K562 (cell line): ENCODE measurements around the gene TTC28. TPM values are rescaled to one million over a fixed set of nuclear protein-coding genes. Genes with fewer than 3 reads are reported as not detected.

Experiments
- ATAC-seq: fragments of 200-7000 bp; cut with Tn5 transposase; 3 replicates; pipeline ENCODE4 v1.9.1; 2020; ENCODE audit warnings: moderate library complexity
- BruUV-seq: library from RNA; stranded (reverse); fragments of 400-500 nt; replicated peaks from 2 replicates; lab custom pipeline; 2021; lab: Mats Ljungman, UMichigan
- CTCF ChIA-PET: fragments of 300-600 bp; formaldehyde crosslinking; extraction: SDS; loops from one replicate; lab custom pipeline; 2021; ENCODE audit warnings: low intra/inter-chr PET ratio; lab: Yijun Ruan, JAX
- POLR2A ChIA-PET: fragments of 300-600, 350-650 bp; sonication (Branson Sonifier 250); formaldehyde crosslinking; extraction: SDS; loops from one replicate; lab custom pipeline; 2021; ENCODE audit warnings: antibody characterized with exemption, inconsistent platforms; lab: Yijun Ruan, JAX
- DNase-seq, 4 experiments: peaks; one replicate each; pipeline versions ENCODE4 v3.0.0 to v3.0.0-alpha.2; 2011 to 2018; ENCODE audit warnings: low spot score in 3 of 4, mixed read lengths in 3 of 4; ENCODE audit errors: extremely low read depth in 1 of 4
- FAIRE-seq: peaks from 2 replicates; lab custom pipeline; 2011; peaks lifted over from hg19 to GRCh38; lab: Jason Lieb, UNC
- H2AFZ ChIP-seq: 2 replicates; pipeline ENCODE4 v1.6.0; 2011; ENCODE audit warnings: low read depth, low read length, control low read depth, inconsistent platforms
- H3K27ac ChIP-seq: fragments of 200-600 bp; 3 replicates; pipeline ENCODE4 v1.8.0; 2011; ENCODE audit warnings: low read depth, mild to moderate bottlenecking, control low read depth, inconsistent platforms, low read length, moderate library complexity, mixed read lengths; ENCODE audit errors: extremely low read depth
- H3K27me3 ChIP-seq, 2 experiments: fragments of 300-600 bp in 1 of 2; 2 replicates in 1 of 2; 3 replicates in 1 of 2; pipeline versions ENCODE4 v1.6.0 to v1.8.0; 2011; ENCODE audit warnings: inconsistent platforms in 2 of 2, low read length in 2 of 2, mild to moderate bottlenecking in 1 of 2, mixed read lengths in 1 of 2, moderate library complexity in 1 of 2; ENCODE audit not compliant: control insufficient read depth in 2 of 2, insufficient read depth in 2 of 2
- H3K36me3 ChIP-seq: fragments of 300-600 bp; 3 replicates; pipeline ENCODE4 v1.8.0; 2011; ENCODE audit warnings: mild to moderate bottlenecking, low read length, inconsistent platforms; ENCODE audit not compliant: control insufficient read depth, insufficient read depth
- H3K4me1 ChIP-seq, 2 experiments: fragments of 200-600 bp in 1 of 2; replicated peaks in 1 of 2; 2 replicates in 1 of 2; 3 replicates in 1 of 2; pipeline versions ENCODE4 v1.5.1 to v1.8.0; 2011; ENCODE audit warnings: inconsistent platforms in 2 of 2, low read length in 2 of 2, mild to moderate bottlenecking in 1 of 2, mixed read lengths in 1 of 2, moderate library complexity in 1 of 2; ENCODE audit not compliant: control insufficient read depth in 2 of 2, insufficient read depth in 2 of 2
- H3K4me2 ChIP-seq: 2 replicates; pipeline ENCODE4 v1.6.1; 2011; ENCODE audit warnings: low read length, control low read depth, inconsistent platforms, mixed read lengths; ENCODE audit not compliant: insufficient read depth
- H3K4me3 ChIP-seq: fragments of 200-600 bp; sonication (generic), shearing (Covaris generic); 2 replicates; pipeline ENCODE4 v1.5.1; 2016; ENCODE audit warnings: control low read depth, inconsistent platforms
- H3K79me2 ChIP-seq: fragments of 200-600 bp; 3 replicates; pipeline ENCODE4 v1.8.0; 2011; ENCODE audit warnings: low read length, inconsistent platforms; ENCODE audit not compliant: control insufficient read depth, insufficient read depth
- H3K9ac ChIP-seq, 2 experiments: 2 replicates each; pipeline versions ENCODE4 v1.6.0 to v1.6.1; 2011; ENCODE audit warnings: low read depth in 2 of 2, low read length in 2 of 2, control low read depth in 1 of 2, inconsistent platforms in 1 of 2, mild to moderate bottlenecking in 1 of 2, mixed read lengths in 1 of 2; ENCODE audit not compliant: insufficient read depth in 1 of 2
- H3K9me1 ChIP-seq: one replicate; pipeline ENCODE4 v1.6.0; 2011; ENCODE audit warnings: inconsistent platforms, mild to moderate bottlenecking, low read length, moderate library complexity; ENCODE audit not compliant: control insufficient read depth, insufficient read depth
- H3K9me3 ChIP-seq: replicated peaks from 2 replicates; pipeline ENCODE4 v1.5.1; 2011; ENCODE audit warnings: low read depth, low read length, inconsistent platforms; ENCODE audit not compliant: control insufficient read depth, insufficient read depth
- H4K20me1 ChIP-seq: replicated peaks from 2 replicates; pipeline ENCODE4 v1.6.1; 2011; ENCODE audit warnings: low read length, inconsistent platforms, mixed read lengths; ENCODE audit not compliant: control insufficient read depth, insufficient read depth
- WGBS: fragments of 100-300 bp; shearing (Covaris generic); methylation state at CpG from one replicate; pipeline ENCODE4 v1.1.6; 2016; ENCODE audit warnings: low coverage, mixed read lengths; ENCODE audit not compliant: insufficient coverage; ENCODE audit errors: missing lambda C conversion rate; 5-methylcytosine and 5-hydroxymethylcytosine counted together
- in situ Hi-C: fragments of 300-500 bp; cut with MboI; formaldehyde crosslinking; loops from 4 replicates; pipeline ENCODE4 v1.15.0; 2018; ENCODE audit warnings: inconsistent platforms, mixed read lengths
- intact Hi-C: fragments of 100-400 bp; cut with micrococcal nuclease; formaldehyde crosslinking; loops from 2 replicates; pipeline ENCODE4 v1.14.2; 2022
- polyA plus RNA-seq, 8 experiments: library from polyadenylated mRNA; depleted of rRNA in 4 of 8; stranded (reverse) in 5 of 8; unstranded in 3 of 8; fragments of >200 nt; fragmentation: Nextera tagmentation in 2 of 8; fragmentation: Illumina TruSeq in 1 of 8; extraction: Ambion mirVana in 2 of 8; extraction: Trizol in 1 of 8; gene quantifications; 2 replicates each; pipeline versions ENCODE4 v1.2.1 to v1.2.3, GENCODE V29; 2011 to 2014; ENCODE audit warnings: inconsistent platforms in 1 of 8, missing spikeins in 1 of 8
- total RNA-seq, 7 experiments: library from RNA; depleted of rRNA in 6 of 7; stranded (reverse); fragments of >200 nt in 6 of 7; fragmentation: Illumina TruSeq in 2 of 7; extraction: Trizol in 2 of 7; gene quantifications; 2 replicates each; pipeline versions ENCODE4 v1.2.1 to v1.2.3, GENCODE V29; 2011 to 2021; ENCODE audit warnings: low replicate concordance in 1 of 7
- TF ChIP-seq, protein P1 (sequence below): fragments of 250-450 bp; sonication (Bioruptor Pico); IDR thresholded peaks from 2 replicates; pipeline ENCODE4 v1.5.0; 2021; ENCODE audit warnings: mild to moderate bottlenecking, moderate library complexity
- TF ChIP-seq, protein P2 (sequence below): fragments of 450-650 bp; IDR thresholded peaks from 2 replicates; pipeline ENCODE4 v1.6.1; 2018; ENCODE audit not compliant: partially characterized antibody

Gene TTC28
- total and polyA plus RNA-seq, 9 of the 15 experiments (the other 6 are each of a cell fraction or from before 2014, with no cell fraction given), result 0.22 to 10.7 (median 3.1) TPM

DNA sequence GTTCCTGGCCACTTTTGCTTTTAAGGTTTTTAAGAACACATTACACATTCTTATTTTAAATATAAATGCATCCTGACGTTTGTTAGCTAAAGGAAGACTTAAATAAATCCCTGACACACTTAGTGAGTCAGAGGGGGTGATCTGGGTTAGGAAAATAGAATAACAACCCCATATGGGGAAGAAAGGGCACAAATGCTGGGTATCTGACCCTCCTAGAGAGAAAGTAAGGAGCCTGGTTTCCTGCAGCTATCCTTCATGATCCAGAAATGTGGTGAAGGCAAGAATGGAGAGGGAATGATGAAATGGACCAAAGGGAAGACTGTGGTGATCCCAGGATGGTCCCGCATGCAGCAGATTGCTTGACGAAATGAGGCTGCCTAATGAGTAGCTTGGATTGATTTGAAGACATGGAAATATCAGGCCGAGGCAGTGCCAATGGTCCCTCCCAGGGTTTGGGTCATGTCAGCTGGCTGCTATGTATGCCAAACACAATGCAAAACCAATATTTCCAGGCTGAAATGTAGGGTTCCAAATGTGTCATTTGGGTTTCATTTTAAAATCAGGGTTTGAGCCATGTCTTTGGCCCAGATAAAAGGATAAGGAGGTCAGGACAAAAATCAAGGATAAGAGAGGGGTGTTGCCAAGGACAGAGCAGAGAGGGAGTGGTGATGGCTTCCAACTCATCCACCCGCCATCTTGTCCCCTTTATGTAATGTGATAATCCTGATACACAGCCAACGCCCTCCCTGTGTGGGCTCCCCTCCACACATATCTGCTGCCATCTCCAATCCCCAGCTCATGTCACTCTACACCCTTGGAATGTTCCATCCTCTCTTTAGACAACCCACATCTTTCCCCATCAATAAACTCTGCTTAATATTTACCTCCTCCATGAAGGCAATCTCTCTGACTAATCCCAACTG lies 625.5 kb downstream of the TTC28 start:
- no peaks in the 10 kb centered on the region for H3K9me3 ChIP-seq
- no peak overlapping the region for H3K9ac ChIP-seq
- no peaks in the 10 kb centered on the region for H3K9me1 ChIP-seq
- H3K27me3 ChIP-seq, result no peaks in the 10 kb centered on the region
- in situ Hi-C loops, result loop anchor here (5.0 to 10.0 kb wide), 2 partner anchors 548 to 771 kb away; no protein-coding TSS in a partner anchor
- ChIA-PET CTCF (interaction anchor here (0.7 kb wide), 1 partner anchor 539 kb away, joined by 4 read pairs; no protein-coding TSS in a partner anchor), POLR2A (interaction anchor here (0.6 kb wide), 1 partner anchor 26 kb away, joined by 4 read pairs; no protein-coding TSS in a partner anchor)
- DNase-seq (no peak), FAIRE-seq (no peak), ATAC-seq (no peak)
- H3K79me2 ChIP-seq, result no peaks in the 10 kb centered on the region
- no peaks in the 10 kb centered on the region for H4K20me1 ChIP-seq
- intact Hi-C loops, result no loop called here
- H3K27ac ChIP-seq, result no peak overlapping the region
- no peak overlapping the region for H3K4me2 ChIP-seq
- no peaks in the 10 kb centered on the region for H3K36me3 ChIP-seq
- no peaks in the 10 kb centered on the region; a peak in 2 of 5 replicates for H3K4me1 ChIP-seq
- no peak overlapping the region for H3K4me3 ChIP-seq
- H2AFZ ChIP-seq, result no peak overlapping the region
- WGBS, result 28% methylated on average over 4 of the region's 6 CpGs
- TF ChIP-seq, protein P1, sequence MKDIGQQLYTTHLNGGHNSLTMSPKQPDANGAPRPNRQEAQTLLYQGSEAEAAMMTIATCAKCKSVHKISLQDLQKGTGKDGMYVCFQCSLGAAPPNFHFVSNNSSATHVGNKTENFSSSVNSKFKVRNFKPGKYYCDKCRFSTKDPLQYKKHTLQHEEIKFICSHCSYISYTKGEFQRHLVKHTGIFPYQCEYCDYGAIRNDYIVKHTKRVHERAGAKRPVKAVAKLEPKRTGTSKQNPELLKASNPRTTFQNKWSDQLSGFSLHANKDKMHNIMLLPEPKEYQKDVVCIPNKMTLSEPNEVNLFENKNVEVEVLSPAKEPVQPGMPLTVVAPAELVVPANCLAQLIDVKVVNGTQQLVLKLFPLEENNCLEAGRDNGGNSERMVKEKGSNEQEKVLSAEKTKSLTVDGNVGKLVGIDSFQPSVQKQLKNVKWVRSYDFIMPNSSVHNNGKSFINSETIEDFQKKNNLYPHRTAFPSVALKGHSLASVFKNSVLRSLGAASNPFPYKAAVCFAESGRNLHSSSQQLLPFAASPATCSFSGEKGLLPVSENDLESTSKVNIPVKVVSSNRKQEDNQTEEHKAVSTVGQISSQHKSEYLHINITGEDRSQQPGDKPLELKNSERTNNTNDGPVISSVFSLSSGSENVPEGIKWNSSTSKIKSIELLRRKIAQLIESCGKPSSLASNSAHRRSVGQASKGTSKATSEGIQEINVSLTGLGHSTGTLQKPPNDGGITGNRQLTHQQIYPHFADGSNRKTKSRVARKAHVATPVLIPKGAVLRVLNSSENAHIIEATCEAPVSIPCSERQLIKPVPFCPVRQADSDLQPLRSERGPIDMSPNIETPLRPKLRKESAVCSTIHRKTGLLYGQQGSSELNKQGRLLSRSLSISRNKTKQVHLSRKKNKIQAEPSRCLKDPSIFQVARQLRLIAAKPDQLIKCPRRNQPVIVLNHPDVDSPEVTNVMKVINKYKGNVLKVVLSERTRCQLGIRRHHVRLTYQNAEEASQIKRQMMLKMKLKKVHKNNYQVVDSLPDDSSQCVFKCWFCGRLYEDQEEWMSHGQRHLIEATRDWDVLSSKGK (CRISPR knock-in tag), result no peak
- TF ChIP-seq, protein P2, sequence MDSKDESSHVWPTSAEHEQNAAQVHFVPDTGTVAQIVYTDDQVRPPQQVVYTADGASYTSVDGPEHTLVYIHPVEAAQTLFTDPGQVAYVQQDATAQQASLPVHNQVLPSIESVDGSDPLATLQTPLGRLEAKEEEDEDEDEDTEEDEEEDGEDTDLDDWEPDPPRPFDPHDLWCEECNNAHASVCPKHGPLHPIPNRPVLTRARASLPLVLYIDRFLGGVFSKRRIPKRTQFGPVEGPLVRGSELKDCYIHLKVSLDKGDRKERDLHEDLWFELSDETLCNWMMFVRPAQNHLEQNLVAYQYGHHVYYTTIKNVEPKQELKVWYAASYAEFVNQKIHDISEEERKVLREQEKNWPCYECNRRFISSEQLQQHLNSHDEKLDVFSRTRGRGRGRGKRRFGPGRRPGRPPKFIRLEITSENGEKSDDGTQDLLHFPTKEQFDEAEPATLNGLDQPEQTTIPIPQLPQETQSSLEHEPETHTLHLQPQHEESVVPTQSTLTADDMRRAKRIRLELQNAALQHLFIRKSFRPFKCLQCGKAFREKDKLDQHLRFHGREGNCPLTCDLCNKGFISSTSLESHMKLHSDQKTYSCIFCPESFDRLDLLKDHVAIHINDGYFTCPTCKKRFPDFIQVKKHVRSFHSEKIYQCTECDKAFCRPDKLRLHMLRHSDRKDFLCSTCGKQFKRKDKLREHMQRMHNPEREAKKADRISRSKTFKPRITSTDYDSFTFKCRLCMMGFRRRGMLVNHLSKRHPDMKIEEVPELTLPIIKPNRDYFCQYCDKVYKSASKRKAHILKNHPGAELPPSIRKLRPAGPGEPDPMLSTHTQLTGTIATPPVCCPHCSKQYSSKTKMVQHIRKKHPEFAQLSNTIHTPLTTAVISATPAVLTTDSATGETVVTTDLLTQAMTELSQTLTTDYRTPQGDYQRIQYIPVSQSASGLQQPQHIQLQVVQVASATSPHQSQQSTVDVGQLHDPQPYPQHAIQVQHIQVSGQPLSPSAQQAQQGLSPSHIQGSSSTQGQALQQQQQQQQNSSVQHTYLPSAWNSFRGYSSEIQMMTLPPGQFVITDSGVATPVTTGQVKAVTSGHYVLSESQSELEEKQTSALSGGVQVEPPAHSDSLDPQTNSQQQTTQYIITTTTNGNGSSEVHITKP, result peak; percentile 20
- no TSS peak for BruUV-seq
